ENCODE data around the gene DAP.
"Not testable (repeated sequence)": the region's sequence is repeated elsewhere in the genome, so short reads cannot be mapped to it uniquely, and the experiment has no call there.

DAP gene

DNA sequence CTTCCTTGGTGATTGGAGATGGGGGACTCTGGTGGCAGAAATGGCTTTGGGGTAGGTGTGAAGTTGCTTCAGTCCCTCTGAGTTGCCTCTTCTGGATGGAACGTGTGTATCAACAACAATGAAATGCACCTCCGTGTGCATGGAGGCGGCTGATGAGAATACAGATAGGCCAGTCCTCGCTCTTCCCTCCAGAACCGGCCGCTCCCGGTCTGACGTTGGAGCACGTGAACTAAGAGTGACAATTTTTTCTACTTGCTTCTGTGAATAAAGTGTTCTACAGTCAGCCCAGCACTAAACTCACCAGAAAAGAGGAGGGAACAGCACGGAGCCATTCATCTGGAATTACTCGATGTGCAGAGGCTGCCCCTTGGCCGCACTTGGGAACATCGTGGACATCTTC lies 106.5 kb downstream of the DAP start:
- no peak for DNase-seq (ENCODE audit: low read depth)

DNA sequence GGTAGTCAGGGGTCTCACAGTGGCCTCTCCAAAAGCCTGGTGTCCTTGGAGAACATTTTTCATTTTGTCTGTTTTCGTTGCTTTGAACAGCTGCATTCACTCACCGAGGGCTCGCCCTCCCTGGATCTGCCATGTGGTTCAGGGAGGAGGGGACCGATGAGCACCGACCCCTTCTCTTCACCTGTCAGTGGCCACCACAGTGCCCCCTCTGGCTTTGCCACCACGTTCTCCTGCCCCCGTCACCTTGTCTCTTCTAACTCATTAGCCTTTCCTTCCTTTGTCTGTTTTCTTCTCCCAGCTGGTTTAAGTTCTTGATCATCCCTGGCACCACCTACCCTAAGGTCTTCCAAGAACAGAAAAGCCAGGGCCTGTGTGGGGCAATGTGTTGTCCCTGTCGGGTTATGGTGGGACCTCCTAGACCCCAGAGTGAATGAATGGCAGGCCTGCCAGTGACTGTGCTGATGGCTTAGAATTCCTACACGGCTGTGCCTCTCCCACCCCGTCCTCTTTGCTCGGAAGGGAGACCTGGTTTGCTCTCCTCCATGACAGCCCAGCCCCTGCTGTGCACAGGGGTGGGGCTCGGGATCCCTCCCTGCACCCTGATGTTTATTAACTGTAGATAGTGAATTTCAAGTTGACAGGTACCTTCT lies 107.2 kb downstream of the DAP start:
- DNase-seq (ENCODE audit: low read depth) = no peak

DNA sequence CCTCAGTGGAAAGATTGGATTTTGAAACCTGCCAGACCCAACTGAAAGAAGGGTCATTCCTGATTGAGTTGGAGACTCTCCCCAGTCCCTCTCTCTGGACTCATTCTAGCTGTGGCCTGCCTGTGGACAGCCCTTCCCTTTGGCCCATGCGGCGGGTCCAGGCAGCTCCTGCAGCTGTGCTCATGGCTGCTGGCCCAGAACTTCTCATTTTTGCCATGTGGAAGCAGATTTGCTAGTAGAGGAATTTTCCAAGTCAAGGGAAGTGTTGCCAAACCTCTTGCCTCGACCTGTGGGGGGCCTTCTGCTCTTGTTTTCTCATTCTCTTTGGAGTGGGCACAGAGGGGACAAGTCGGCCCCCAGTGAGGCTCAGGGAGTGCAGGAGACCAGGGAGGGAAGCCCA lies 108.0 kb downstream of the DAP start:
- peak; percentile 56 for DNase-seq (ENCODE audit: low read depth)

DNA sequence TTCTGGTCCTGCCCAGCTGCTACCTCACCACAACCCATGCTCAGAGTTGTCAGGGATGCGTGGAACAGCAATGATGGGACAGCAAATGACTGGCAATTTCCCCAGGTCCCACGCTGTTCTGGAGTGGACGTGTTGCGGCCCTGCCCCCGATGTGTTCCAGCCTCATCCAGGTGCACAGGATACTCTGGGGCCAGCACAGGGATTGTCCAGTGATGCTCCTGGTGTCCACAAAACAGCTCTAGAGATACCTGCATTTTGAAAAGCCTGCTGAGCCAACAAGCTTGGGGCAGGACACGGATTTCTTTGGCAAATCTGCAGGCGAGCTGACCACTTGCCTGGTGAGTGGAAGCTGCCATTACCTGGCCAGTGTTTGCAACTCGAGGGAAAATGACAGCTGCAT lies 108.4 kb downstream of the DAP start:
- DNase-seq (ENCODE audit: low read depth) = no peak

DNA sequence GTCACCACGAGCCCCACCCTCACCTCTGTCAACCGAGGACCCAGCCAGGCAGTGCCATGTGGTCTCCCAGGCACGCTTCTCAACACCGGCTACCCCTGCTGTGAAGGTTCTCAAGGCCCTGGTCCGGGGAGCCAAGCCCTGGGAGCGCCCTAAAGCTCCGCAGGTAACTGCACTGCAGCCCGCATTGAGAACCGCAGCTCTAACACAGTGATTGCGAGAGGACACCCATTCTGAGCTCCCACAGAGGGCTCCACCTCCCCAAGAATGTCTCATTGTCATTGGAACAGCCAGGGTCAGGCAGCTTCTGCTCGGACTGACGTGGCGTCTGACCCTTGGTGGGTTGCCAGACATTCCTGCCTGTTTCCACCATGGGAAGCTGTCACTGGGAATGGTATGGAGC lies 108.9 kb downstream of the DAP start:
- DNase-seq (ENCODE audit: low read depth) = no peak

DNA sequence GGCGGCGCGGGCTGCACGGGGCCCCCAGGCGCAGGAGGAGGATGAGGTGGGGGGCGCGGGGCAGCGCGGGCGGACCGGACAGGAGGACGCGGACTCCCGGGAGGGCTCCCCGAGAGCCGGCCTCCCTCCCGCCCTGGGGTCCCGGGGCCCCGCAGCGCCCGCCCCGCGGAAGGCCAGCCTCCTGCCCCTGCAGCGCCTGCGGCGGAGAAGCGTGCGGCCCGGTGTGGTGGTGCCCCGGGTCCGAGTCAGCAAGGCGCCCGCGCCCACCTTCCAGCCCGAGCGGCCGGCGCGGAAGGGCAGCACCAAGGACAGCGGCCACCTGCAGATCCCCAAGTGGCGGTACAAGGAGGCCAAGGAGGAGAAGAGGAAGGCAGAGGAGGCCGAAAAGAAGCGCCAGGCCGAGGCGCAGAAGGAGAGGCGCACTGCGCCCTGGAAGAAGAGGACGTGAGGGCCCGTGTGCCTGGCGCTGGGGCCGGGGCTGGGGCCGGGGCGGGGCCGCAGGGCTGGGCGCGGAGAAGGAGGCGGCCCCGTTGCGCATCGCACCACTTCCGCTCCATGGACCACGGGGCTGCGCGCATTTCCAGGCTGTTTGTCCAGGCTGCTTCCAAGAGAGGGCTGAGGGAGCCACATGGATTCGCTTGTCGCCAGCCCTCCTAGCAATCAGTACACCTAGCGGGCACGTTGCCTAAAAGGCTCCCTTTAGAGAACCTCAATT lies 111.2 kb downstream of the DAP start:
- no peak for DNase-seq (ENCODE audit: low read depth)

DNA sequence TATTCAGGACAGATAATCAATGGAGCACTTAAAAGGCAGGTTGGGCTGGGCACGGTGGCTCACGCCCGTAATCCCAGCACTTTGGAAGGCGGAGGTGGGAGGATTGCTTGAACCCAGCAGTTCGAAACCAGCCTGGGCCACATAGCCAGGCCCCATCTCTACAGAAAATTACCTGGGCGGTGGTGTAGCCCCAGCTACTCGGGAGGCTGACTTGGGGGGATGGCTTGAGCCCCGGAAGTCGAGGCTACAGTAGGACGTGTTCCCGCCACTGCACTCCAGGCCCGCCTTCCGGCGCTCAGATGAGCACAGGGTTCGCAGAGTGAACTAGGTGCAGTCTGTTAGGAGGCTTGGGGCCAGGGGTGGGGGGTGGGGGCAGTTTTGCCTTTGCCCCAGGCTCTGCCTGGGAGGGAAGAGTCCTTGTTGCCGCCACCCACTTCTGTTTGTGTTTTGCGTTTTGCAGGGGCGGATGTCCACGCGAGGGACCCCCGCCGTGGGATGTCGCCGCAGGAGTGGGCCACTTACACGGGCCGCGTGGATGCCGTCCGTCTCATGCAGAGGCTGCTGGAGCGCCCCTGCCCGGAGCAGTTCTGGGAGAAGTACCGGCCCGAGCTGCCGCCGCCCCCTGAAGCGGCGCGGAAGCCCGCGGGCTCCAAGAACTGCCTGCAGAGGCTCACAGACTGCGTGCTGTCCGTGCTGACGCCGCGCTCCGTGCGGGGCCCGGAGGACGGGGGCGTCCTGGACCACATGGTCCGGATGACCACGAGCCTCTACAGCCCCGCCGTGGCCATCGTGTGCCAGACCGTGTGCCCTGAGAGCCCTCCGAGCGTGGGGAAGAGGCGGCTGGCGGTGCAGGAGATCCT lies 112.0 kb downstream of the DAP start:
- DNase-seq (ENCODE audit: low read depth) = no peak

DNA sequence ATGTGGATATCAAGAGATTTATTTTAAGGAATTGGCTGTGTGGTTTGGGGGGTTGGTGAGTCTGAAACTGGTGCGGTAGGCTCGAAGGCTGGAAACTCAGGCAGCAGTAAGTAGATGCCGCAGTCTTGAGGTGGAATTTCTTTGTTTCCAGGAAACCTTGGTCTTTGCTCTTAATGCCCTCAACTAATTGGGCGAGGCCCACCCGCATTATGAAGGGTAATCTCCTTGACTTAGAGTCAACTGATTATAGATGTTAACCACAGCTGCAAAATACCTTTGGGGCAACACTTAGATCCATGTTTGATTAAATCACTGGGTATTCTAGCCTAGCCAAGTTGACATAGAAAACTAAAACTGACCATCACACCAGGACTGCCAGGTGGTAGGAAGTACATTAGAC lies 113.4 kb downstream of the DAP start:
- DNase-seq (ENCODE audit: low read depth) = no peak

DNA sequence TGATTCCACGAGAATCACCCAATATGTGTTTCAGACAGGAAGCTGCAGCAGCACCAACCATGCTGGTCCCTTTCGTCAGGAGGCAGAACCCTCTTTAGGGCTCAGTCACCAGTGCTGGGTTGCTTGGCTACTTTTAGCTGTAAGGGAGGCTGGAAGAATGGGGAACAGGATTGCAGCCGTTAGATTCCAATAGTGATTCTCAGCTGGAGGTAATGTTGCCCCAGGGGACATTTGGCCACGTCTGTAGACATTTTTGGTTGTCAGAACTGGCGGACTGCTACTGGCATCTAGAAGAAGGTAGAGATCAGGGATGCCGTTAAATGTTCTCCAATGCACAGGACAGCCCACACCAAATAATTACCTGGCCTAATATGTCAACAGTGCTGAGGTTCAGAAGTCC lies 115.4 kb downstream of the DAP start:
- DNase-seq (ENCODE audit: low read depth) = no peak

DNA sequence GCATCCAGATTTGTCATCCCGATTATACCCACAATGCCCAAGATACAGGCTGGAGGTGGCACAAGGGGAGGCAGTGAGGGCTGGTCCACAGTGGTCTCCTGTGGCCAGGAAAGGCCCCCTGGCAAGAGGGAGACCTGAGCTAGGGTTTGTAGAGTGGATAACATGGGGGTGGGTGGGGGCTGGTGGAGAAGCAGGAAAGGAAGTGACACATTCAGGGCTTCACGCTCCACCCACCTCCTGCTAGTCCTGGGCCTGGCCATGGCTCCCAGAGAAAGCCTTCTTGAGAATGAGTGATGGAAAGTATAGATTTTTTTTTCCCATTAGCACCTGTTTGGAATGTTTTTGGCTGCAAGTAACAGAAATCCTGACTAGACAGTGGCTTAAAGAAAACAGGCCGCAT lies 115.9 kb downstream of the DAP start:
- DNase-seq (ENCODE audit: low read depth) = no peak

DNA sequence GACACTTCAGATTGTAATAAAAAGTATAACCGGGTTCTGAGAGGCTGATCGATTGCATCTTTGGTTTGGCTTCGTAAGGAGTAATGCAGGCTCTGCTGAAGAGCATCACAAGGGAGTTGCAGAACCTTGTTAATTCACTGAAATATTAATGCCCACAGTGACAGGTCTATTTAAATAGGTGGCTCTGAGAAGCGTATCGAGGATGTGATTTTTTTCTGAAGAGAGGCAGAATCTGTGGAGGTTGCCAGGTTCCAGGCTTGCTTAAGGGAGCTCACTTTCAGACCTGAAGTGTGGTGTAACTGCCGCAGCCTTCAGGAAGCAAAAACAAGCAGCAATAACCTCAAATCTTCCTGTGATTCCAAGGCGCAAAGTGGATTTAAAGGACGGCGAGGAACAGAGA lies 116.8 kb downstream of the DAP start:
- no peak for DNase-seq (ENCODE audit: low read depth)

DNA sequence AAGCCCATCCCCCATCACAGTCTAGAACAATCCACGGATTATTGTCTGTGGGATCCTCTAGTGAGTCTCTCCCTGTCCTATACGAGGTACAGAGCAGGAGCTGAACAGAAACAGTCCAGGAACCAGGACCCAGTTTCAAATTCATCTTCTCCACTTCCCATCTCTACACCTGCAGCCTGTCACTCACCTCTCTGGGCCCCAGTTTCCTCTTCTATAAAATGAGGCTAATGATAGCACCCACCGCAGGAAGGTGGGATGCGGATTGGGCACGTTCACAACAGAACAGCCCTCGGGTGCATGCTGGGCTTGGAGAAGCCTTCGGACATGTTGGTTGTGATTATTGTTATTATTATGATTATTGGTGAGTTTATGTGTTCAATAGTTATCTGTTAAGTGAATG lies 118.7 kb downstream of the DAP start:
- no peak for DNase-seq (ENCODE audit: low read depth)

DNA sequence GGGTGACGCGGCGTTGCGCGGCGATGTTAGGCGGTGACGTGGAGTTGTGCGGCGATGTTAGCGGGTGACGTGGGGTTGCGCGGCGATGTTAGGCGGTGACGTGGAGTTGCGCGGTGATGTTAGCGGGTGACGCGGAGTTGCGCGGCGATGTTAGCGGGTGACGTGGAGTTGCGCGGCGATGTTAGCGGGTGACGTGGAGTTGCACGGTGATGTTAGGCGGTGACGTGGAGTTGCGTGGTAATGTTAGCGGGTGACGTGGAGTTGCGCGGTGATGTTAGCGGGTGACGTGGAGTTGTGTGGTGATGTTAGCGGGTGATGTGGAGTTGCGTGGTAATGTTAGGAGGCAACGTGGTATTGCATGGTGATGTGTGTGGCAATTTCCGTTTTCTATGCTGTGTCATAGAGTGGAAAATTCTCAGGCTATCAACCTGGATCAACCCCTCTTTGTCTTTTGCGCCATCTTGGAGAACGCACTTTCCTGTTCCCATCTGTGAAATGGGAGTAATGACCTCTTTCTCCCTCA lies 121.1 kb downstream of the DAP start:
- no peak for DNase-seq (ENCODE audit: low read depth)

DNA sequence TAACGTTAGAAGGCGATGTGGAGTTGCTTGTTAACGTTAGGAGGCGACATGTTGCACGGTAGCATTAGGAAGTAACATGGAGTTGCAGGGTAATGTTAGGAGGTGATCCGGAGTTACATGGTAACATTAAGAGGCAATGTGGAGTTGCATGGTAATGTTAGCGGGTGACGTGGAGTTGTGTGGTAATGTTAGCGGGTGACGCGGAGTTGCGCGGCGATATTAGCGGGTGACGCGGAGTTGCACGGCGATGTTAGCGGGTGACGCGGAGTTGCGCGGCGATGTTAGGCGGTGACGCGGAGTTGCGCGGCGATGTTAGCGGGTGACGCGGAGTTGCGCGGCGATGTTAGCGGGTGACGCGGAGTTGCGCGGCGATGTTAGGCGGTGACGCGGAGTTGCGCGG lies 122.3 kb downstream of the DAP start:
- not testable (repeated sequence) for DNase-seq (ENCODE audit: low read depth)

DNA sequence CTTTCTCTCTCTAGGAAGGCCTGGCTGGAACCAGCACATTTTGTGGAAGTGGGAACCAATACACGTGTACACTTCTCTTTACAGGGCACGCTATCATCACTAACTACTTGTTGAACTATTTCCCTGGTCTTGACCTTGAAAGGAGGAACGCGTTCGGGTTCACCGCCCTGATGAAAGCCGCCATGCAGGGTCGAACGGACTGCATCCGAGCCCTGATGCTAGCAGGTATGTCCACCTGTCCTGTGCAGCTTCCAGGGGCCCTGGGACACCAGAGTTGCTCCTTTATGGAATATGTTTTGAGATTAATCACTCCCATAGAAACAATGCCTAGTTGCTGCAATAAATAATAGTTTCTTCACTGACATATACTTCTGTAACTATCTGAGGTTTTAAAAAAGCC lies 123.1 kb downstream of the DAP start:
- no peak for DNase-seq (ENCODE audit: low read depth)

DNA sequence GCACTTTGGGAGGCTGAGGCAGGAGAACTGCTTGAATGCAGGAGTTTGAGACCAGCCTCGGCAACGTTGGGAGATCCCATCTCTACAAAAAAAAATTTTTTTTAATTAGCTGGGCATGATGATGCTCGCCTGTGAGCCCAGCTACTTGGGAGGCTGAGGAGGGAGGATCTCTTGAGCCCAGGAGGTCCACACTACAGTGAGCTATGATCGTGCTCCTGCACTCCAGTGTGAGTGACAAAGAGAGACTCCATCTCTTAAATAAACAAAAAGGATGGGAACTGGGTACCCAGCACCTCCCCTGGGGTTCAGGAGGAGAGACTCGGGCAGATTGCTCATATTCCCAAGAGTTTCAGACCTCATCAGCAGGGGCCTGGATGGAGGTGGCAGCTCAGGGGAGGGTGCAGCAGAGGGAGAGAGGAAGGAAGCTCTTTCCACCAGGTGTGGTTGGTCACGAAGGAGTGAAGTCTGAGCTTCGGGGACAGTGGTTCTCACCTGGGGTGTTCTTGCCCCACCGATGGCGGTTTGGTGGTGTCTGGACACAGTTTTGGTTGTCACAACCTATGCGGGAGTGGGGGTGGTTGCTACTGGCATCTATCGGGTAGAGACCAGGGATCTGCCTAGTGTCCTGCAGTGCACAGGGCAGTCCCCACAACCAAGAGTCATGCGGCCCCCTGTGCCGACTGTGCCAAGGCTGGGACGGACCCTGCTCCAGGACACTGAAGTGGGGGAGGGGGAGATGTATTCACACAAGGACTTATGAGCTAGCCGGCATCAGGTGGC lies 124.5 kb downstream of the DAP start:
- DNase-seq (ENCODE audit: low read depth) = no peak

DNA sequence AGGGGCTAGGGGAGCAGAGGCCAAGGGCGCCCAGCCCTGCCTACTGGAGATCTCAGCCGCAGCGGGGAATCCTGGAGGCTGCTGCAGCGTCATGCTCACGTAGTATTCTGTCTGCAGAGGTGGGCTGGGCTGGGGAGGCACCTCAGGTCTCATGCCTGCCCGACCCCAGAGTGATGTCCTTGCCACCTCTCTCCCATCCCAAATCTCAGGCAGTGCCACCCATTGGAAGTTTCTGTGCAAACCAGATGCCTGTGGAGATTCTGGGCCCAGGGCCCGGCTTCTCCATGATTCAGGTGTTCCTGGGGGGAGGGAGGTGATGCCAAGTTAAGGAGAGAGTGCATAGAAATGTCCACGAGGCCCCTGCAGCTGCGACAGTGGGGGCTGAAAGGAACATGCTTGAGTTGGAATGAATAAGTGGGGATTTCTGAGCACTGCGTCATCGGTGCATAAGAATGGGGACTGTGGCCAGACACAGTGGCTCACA lies 125.1 kb downstream of the DAP start:
- no peak for DNase-seq (ENCODE audit: low read depth)

DNA sequence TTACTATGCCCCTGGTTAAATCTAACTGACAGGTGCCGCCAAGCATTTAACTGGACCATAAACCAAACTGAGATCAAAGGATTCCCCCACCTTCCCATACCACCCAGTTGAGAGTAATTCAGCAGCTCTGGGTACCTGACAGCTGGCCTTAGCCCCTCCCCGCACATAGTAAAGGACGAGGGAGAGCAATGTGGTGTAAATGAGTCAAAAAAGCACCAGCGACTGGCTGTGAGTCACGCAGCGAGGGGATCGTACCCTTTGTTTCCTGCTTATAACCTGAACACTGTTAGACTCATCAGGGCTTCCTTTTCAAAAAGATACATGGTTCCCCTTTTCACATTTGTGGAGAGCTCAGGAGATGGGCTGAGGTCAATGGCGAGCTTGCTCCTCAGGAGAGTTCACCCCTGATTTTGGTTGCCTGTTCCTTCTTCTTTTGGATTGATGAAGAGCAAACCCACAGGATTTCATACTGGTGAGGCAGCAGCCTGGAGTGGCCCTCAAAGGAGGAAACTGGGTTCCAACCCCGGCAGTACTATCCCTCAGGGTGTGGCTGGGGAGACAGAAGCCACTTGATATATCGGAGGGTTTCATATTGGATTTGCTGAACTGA lies 125.7 kb downstream of the DAP start:
- DNase-seq (ENCODE audit: low read depth) = no peak

DNA sequence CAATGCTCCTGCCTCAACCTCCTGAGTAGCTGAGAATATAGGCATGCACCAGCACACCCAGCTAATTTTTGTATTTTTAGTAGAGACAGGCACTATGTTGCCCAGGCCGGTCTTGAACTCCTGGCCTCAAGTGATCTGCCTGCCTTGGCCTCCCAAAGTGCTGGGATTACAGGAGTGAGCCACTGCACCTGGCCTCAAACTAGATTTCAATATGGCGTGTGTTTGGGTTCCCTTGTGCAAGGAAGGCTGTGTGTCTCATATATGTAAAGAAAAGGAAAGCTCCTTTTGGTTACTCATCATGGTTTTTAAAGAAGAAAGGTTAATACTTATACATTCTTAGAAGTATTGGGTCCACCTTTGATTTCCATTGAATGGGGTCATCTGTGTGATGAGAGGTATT lies 126.5 kb downstream of the DAP start:
- no peak for DNase-seq (ENCODE audit: low read depth)

DNA sequence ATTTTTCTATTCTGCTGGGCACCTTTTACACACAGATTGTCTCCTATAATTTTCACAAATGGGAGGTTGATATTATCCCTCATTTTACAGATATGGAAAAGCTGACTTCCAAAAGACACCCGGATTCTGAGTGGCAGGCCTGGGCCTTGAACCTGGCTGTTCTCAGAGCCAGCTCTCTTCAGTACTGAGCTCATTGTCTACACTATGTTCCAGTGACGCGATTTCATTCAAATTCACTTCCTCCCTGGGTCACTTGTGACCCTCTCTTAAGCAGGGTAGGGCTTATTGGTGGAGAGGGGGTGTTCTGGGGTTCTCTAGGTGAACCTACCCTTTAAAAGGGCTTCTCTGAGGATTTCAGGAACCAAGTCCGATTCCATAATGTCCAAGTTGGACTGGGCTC lies 127.0 kb downstream of the DAP start:
- DNase-seq (ENCODE audit: low read depth) = no peak

DNA sequence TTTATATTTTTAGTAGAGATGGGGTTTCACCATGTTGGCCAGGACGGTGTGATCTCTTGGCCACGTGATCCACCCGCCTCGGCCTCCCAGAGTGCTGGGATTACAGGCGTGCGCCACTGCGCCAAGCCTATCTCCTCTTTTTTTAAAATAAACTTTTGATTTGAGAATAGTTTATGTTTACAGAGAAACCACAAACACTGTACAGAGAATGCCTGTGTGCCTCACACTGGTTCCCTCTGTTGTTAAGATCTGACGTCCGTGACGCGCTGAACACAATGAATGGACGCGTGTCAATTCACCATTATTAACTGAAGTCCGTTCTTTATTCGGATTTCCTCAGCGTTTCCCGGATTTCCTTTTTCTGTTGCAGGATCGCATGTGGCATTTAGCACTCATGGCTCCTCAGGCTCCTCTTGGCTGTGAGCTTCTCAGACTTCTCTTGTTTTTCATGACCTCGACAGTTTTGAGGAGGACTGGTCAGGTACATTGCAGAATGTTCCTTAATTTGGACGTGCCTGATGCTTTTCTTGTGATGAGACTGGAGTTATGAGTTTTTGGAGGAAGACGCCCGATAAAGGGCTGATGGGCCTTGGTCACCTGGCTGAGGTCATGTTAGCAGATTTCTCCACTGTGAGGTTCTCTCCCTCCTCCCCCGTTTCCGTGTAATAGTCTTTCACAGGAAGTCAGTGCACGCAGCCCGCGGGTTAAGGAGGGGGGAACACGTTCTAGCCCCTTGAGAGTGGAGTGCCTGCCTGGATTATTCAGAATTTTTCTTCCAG lies 127.6 kb downstream of the DAP start:
- DNase-seq (ENCODE audit: low read depth) = no peak

Measured in fibroblast of gingiva (primary cell).